GM18861 (cell line): ENCODE data around the gene ZNF423.

Experiments used
- ATAC-seq: cut with Tn5 transposase; IDR thresholded peaks from one replicate; pipeline ENCODE4 v1.9.1; 2021; ENCODE audit not compliant: unreplicated experiment

Gene ZNF423

DNA sequence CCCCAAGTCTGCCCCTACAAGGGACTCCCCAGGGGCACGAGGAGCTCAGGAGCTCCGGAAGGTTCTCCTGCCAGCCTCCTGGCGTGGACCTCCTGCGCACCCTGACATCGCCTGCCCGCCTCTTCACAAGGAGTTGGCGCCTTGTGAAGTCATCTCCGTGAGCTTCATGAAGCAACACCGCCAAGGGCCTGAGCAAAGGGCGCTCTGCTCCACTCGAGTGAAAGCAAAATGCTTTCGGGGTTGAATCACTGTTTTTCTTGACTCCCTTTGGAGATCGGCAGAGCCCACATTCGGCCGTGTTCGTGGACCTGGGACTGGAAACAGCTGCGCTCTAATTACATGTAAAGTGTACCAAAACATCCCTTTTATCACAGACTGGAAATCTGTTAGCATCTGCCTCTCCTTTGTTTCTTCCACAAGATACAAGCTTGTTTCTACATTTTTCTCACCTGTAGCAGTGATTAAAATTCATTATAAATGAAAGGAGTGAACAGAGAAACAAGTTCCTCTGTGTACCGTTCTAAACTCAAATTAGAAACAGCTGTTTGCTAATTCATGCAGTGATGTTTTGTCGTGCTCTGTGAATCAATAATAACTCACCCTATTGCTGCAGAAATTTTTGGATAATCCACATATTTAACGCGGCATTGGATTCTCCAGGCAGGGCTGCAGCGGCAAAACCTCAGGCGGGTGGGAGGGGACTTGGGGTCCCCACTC lies 203.3 kb downstream of the ZNF423 start:
- no peak for ATAC-seq

DNA sequence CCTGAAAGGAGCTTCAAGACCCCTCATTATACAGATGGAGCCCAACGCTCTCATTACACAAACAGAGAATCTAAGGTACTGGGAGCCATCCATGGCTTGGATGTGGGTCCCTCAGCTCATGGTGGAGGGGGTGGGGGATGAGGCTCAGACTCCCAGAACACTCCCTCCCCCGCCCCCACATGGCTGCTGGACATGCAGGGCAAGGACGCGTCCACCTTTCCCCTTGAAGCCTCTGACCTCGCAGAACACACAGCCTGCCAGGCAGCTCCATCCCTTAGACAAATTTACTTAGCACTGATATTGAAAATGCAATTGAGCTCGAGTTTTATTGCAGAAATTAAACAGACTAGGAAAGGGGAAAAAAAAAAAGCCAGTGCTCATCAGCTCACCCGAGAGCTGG lies 203.9 kb downstream of the ZNF423 start:
- ATAC-seq = no peak

DNA sequence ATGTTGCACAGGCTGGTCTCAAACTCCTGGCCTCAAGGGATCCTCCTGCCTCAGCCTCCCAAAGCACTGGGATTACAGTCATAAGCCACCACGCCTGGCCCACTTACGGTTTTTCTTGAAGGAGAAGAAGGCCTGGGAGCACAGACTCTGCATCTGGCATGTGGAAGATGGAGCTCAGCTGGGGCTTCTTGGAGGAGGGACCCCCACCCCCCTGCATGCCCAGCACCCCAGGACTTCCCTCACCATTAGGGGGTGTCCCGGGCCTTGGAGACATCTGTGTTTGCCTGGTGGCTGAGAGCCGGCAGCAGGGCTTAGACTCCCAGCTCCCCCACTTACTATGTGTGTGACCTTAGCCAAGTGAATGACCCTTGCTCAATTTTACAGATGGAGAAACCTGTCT lies 204.7 kb downstream of the ZNF423 start:
- no peak for ATAC-seq

DNA sequence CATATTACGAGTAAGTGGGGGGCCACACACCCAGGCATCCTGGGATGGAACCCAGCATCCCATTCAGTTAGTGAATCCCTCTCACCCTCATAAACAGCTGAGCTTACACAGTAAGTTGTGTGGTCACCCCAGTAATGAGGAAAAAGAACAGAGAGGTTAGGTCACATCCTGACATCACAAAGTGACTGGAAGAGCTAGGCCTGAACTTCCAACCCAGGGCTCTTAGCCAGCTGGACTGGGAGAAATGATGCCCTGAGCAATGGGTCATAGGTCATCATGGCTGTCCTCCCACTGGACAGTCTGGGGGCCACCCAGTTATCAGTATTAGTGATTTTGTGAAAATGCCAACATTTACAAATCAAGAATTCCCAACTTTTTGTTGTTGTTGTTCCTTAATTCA lies 205.3 kb downstream of the ZNF423 start:
- no peak for ATAC-seq

DNA sequence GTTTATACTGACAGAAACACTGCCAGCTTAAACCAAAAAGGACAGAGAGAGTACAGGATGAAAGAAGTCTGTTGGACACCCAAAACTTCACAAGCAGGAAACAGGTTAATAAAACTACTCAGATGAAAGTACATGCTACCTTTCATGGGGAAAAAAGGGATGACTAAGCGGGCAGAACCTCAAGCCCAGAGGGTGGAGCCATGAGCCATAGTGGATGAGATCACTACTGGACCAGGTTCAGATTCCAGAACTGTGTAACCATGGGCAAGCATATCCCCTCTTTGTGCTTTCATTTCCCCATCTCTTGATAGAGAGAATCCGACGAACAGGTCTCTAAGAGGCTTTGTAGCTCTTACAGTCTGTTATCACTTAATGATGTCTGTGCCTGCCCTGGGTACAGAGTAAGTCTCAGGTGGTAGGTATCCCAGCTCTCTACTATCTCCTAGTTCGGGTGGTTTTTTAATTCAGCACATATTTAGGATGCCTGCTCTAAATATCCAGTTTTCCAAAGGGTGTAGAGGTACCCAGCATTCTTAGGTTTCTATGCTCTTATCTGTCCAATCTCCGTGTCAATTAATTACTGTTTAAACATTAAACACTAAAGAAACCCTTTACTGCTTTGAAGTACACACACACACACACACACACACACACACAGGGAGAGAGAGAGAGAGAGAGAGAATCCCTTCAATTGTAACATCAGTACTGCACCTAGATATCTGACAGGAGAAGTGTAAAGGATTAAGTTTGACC lies 206.7 kb downstream of the ZNF423 start:
- no peak for ATAC-seq

DNA sequence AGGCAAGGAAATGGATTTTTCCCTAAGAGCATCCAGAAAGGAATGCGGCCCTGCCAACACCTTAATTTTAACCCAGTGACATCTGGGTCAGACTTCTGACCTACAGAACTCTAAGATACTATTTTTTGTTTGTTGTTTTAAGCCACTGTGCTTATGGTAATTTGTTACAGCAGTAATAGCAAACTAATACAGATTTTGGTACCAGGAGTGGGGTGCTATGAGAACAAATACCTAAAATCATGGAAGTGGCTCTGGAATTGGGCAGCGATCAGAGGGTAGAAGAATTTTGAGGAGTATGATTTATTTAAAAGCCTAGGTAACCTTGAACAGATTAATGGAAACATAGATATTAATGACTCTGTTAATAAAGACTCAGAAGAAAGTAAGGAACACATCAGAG lies 208.2 kb downstream of the ZNF423 start:
- no peak for ATAC-seq

DNA sequence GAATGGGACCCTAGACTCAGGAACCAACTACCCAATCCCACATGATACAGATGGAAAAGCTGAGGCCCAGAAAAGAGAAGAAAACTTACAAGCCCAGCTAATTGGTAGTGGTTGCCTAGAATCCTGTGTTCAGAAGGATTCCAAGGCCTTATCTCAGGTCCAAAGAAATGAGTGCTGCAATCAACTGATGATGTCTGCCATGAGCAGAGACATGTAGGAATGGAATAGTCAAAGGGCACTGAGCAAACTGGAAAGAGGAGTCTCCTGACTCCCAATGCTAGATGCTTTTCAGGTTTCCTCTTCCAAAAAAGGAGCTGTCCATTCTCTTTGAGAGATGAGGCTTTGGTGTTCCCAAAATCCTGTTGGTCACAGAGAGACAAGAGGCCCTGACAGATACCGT lies 210.6 kb downstream of the ZNF423 start:
- no peak for ATAC-seq

DNA sequence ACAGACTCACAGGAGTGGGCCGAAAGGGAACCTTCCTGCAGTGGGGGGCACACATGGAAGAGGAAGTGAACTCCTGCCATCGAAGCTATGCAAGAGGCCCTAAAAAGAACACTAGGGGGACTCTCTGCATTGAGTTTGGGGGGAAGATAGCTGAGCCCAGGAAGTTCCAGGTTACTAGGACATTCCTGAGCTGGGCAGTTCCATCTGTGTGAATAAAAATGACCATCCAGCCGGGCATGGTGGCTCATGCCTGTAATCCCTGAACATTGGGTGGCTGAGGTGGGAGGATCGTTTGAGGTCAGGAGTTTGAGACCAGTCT lies 211.8 kb downstream of the ZNF423 start:
- ATAC-seq = no peak

DNA sequence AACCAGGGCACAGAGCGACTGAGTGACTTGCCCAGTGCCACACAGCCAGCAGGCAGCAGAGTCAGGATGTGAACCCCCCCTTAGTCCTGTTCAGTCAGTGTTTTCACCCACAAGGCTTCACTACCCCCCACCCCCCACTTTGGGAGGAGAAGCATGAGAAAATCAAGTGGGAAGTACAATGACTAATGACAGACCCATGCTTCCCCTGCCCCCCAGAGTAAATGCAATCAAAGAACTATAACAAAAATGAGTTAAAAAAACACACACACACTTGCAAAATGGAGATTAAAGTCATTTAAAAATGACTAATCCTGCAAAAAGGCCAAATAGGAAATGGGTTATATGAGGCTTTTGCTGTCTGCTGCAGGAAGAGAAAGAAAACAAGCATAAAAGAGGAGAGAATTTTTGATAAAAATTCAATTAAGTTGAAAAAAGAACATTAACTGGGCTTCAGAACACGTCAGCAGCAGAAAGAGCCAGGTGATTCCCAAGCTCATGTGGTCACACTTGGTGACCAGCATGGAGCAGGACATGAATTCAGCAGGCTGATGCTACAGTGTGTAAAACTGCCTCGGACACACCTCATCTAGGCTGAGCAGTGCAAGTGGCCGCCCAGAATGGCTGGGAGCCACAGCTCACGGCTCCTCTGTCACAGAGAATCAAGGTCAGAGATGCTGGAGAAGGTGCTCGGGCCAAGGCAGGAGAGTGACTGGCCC lies 212.3 kb downstream of the ZNF423 start:
- no peak for ATAC-seq

DNA sequence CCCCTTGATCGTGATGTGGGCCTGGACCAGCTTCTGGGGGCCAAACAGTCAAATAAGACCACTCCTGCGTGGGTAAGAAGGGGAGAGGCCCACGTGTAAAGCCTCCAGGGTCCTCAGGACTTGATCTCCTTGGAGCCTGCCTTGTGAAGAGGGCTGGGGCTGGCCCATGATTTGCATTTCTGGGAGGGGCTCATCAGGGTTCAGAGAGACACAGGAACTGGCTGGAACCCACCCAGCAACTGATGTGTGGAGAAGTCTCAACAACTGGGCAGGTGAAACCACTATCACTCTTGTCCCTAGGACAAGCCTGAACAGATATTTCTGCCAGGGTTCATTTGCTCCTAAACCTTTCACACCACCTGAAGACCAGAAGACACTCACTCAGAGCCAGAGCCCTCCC lies 214.7 kb downstream of the ZNF423 start:
- no peak for ATAC-seq

DNA sequence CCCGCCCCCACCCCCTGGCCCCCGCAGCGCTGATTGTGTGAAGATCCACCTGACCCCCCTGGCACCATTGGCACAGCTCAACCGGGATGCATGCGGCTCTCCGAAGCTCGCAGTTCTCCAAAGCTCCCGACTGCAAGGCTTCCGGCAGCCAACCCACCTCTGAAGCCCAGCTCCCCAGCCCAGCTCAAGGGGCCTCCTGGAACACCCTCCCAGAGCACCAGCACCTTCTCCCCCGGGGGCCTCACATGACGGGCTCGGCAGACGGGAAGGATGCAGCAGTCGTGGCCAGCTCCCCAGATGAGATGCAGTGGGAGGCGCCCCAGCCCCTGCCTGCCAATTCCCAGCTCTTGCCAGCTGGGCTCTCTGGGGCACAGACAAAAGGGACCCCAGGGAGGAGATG lies 215.3 kb downstream of the ZNF423 start:
- ATAC-seq = no peak

DNA sequence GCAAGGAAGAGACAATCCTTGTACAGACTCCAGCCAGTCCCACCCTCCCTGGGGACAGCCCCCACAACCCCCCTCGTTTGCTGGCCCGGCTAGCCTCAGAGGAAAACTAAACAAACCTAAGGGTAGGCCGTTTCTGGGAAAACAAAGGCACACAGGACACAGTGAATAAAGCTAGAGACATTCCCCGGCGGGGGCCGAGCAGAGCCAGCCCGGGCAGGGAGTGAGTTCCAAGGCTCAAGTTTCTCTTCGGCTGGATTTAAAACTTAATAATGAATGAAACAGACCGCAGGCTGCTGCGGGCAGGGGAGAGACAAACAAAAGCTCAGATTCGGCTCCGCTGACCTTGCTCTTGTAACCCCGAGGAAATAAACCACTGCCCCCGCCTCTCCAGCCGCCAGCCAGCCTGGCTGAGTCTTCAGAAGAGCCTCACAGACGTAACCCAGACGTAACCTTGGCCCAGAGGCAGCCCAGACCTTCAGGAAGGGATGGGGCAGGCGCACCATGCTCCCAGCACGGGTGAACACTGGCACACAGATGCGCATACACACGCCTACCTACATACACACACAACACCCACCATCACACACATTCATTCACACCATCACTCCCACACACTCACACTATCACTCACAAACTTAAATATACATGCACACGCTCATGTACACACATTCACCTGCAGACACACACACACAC lies 216.0 kb downstream of the ZNF423 start:
- no peak for ATAC-seq

DNA sequence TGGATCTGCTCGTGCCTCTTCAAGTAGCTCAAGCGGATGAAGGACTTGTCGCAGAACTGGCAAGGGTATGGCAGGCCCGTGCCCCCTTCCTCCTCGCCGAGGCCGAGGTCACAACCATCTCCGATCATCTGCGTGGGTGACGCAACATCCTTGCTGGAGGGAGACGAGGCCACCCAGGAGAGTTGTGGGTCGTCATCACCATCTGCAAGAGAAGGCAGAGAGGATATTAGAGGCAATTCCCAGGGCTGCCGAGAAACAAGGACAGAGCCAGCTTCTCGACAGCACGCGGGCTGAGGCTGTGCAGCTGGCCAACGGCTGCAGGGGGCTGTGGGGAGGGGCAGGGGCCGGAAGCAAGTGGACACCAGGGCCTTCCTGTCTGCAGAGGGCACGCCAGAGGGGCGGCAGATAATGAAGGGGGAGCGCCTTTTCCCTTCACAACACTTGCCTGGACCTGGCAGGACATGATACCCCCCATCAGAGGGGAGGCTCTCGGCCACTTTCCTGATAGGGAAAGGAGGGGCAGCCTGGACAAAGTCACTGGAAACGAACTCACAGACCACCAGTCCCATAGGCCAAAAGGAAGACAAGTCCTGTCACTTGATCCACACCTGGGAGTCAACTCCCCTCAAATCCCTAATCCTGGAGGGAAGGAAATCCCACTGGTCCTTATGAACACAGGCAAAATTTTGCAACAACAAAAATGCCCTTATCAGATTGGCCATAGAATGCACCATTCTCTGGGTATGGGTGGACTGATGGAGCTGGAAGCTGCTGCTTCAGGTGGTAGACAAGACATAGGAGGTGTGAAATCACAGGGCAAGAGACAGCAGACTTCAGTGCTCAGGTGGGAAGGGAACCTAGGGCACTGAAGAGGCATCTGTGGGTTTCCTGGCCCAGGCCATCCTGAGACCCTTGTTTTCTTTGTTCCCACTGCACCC lies 217.0 kb downstream of the ZNF423 start:
- ATAC-seq = no peak

DNA sequence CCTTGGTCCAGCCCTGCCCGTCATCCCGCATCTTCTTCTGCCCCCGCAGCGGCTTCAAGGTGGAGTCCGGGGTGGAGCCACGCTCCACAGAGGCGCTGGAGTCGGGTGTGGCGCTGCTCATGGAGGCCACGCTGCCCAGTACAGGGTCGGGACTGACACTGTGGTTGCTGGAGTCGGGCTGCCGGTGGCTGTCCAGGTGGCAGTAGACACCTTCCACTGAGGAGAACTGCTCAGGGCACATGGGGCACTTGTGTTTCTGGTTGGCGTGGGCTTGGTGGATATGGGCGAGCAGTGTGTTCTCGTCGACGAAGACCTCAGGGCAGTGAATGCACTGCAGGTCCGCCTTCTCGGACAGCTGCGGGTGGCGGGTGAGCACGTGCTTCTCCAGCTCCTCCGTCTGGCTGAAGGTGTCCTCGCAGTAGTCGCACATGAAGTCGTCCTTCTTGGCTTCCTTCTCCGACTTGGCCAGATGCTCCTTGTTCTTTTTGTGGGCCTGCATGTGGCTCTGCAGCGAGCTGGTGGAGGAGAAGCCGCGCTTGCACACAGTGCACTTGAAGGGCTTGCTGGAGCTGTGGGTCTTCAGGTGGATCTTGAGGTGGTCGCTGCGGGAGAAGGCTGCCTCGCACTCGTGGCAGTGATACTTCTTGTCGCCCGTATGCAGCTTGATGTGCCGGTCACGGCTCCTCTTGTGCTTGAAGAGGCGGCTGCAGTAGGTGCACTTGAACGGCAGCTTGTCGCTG lies 217.8 kb downstream of the ZNF423 start:
- ATAC-seq = no peak

DNA sequence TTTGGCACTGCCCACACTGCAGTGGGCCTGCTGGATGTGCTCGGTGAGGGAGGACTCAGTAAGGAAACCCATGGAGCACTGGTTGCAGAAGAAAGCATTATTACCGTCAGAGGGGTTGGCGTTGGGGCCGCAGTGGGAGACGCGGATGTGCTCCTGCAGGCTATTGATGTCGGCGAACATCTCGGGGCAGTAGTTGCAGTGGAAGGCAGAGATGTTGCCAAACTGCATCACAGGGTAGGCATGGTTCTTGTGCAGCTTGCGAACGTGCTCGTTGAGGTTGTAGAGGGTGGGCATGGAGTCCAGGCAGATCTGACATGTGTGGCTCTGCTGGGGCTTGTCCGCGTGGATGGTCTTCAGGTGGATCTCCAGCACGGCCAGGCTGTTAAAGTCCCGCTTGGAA lies 218.4 kb downstream of the ZNF423 start:
- no peak for ATAC-seq

DNA sequence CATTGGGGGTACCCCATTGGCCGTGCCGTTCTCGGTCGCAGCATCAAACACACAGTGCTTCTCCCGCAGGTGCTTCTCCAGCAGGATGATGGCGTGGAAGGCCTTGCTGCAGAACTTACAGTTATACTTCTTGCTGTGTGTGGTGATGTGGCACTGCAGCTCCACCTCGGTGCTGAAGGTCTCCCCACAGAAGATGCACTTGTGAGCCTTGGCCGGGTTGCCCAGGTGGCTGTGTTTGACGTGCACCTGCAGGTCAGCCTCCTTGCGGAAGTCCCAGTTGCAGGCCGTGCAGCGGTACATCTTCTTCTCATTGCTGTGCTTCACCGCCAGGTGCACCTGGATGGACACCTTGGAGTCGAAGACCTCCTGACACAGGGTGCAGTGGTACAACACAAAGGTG lies 219.3 kb downstream of the ZNF423 start:
- no peak for ATAC-seq

DNA sequence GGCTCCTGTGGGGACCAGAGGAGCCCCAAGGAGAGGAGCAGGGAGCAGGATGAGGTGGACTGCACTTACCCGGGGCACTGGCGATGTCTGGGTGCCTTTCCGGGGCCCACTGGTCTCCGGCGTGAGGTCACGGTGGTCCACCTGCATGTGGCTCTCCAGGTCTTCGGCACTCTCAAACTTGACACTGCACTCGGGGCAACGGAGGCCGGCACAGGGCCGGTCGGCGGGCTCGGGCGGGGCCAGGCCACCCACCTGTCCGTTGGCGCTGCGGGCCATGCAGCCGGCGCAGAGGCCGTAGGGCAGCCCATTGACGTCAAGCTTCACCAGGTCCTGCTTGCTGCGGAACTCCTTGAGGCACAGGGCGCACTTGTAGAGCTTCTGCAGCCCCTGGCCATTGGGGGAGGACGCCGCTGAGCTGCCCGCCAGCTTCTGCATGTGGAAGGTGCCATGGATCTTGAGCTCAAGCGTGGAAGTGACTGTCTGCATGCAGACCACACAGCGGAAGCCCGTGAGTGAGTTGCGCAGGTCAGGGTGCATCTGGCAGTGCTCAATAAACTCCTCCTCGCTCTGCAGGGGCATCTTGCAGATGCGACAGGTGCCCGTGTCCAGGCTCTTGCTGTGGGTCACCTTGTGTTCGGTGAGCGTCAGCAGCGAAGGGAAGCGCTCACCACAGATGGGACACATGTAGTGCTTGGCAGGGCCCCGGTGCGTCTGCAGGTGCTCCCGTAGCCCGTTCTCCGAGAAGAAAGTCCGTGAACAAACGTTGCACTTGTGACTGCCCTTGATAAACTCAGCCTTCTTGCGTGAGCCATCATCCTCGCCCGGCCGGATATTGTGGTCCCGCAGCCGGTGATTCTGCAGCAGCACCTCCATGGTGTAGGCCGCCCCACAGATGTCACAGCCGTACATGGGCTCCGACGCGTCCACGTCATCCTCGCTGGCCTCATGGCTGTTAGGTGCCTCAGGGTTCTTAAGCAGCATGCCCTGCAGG lies 220.0 kb downstream of the ZNF423 start:
- no peak for ATAC-seq

DNA sequence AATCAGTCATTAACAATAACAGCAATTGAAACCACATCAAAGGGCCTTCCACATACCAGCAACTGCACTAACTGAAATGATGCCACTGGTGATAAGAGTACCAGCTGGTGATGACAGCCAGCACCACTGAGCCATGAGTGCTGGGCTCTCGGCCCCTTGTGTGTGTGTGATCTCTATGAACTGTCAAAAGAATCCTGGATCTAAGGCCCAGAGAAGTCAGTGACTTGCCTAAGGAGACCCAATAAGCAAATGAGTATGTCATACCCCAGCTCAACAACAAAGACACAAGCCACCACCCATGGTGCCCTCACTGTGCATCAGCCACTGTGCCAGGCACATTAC lies 220.9 kb downstream of the ZNF423 start:
- ATAC-seq = no peak
